SJSA1 (cell line): ENCODE results near the gene RARRES1. TPM values are rescaled to one million over a fixed set of nuclear protein-coding genes. Genes with fewer than 3 reads are reported as not detected.
A peak's percentile ranks its signal among the peaks of the same experiment; 100 is the strongest.

ENCODE experiments used
- DNase-seq, 2 experiments: peaks; one replicate each; pipeline ENCODE4 v3.0.0-alpha.2; 2015 to 2020; ENCODE audit warnings: low spot score in 2 of 2, low read depth in 1 of 2
- H3K27ac ChIP-seq: fragments of 250-450 bp; sonication (Bioruptor Pico); 2 replicates; pipeline ENCODE4 v1.5.1; 2020; ENCODE audit warnings: mild to moderate bottlenecking, moderate library complexity
- H3K27me3 ChIP-seq: fragments of 250-450 bp; sonication (Bioruptor Pico); replicated peaks from 2 replicates; pipeline ENCODE4 v1.5.1; 2020; ENCODE audit warnings: mild to moderate bottlenecking, moderate library complexity
- H3K36me3 ChIP-seq: fragments of 250-450 bp; sonication (Bioruptor Pico); 2 replicates; pipeline ENCODE4 v1.5.1; 2020; ENCODE audit warnings: mild to moderate bottlenecking
- H3K4me1 ChIP-seq: fragments of 250-450 bp; sonication (Bioruptor Pico); replicated peaks from 2 replicates; pipeline ENCODE4 v1.6.1; 2021; ENCODE audit warnings: mild to moderate bottlenecking
- H3K4me3 ChIP-seq: fragments of 250-450 bp; sonication (Bioruptor Pico); 2 replicates; pipeline ENCODE4 v1.5.1; 2020; ENCODE audit warnings: mild to moderate bottlenecking
- H3K9me3 ChIP-seq: fragments of 250-450 bp; sonication (Bioruptor Pico); replicated peaks from 2 replicates; pipeline ENCODE4 v1.5.1; 2020; ENCODE audit warnings: mild to moderate bottlenecking
- total RNA-seq: library from RNA; depleted of rRNA; stranded (reverse); fragments of >200 nt; shearing (Covaris generic); gene quantifications from 2 replicates; pipeline ENCODE4 v1.2.3, GENCODE V29; 2014

The RARRES1 gene
- total RNA-seq, 1 experiment from 2014 or later = 4.9 TPM

DNA sequence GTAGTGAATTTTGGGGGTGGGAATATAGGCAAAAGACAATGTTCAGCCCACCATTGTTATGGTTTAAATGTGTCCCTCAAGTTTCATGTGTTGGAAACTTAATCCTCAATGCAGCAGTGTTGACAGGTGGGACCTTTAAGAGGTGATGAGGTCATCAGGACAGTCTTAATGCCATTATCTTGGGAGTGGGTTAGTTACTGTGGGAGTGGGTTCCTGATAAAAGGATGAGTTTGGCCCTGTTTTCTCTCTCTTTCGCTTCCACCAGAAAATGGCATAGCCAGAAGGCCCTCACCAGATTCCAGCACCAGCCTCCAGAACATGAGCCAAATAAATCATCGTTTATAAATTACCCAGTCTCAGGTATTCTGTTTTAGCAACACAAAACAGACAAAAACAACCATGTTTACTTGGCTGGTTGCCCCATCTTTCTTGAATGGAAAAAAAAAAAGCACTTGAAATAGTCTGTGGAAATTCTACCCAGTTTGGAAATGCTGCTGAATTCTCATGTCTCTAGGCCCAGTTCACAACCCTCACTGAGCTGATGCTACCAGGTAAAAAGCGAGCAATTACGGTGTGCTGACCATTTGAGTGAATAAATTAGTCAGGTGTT, 38.6 kb upstream of the RARRES1 start:
- DNase-seq = no peak

GRCh38 chr3:158769952-158770740, 37.9 kb upstream of the RARRES1 start:
- Histone ChIP-seq H3K36me3 (no peaks in the 10 kb centered on the region), H3K9me3 (no peaks in the 10 kb centered on the region), H3K27me3 (no peaks in the 10 kb centered on the region), H3K4me3 (no peak overlapping the region), H3K4me1 (peaks cover 29% of the 10 kb centered on the region), H3K27ac (peak overlapping the region; percentile 90)
- DNase-seq = peak; percentile 68

More for the DNA sequence above, 38.6 kb upstream of the RARRES1 start:
- Histone ChIP-seq H3K9me3 (no peaks in the 10 kb centered on the region), H3K36me3 (no peaks in the 10 kb centered on the region), H3K27me3 (no peaks in the 10 kb centered on the region), H3K4me3 (no peak overlapping the region), H3K27ac (peak overlapping the region; percentile 90), H3K4me1 (peaks cover 32% of the 10 kb centered on the region)

GRCh38 chr3:158769549-158769948, 37.3 kb upstream of the RARRES1 start:
- DNase-seq = no peak
- peak overlapping the region; percentile 90 for H3K27ac ChIP-seq

GRCh38 chr3:158768881-158769543, 36.8 kb upstream of the RARRES1 start:
- H3K4me3 ChIP-seq = no peak overlapping the region

More at GRCh38 chr3:158769549-158769948, 37.3 kb upstream of the RARRES1 start:
- Histone ChIP-seq H3K36me3 (no peaks in the 10 kb centered on the region), H3K9me3 (no peaks in the 10 kb centered on the region), H3K27me3 (no peaks in the 10 kb centered on the region), H3K4me1 (peaks cover 29% of the 10 kb centered on the region), H3K4me3 (no peak overlapping the region)

GRCh38 chr3:158768361-158768787, 36.1 kb upstream of the RARRES1 start:
- H3K27ac ChIP-seq = peak overlapping the region; percentile 90
- no peaks in the 10 kb centered on the region for H3K27me3 ChIP-seq
- peak; percentile 42 to 53 for DNase-seq
- no peak overlapping the region for H3K4me3 ChIP-seq
- H3K9me3 ChIP-seq = no peaks in the 10 kb centered on the region
- H3K4me1 ChIP-seq = peaks cover 29% of the 10 kb centered on the region
- no peaks in the 10 kb centered on the region for H3K36me3 ChIP-seq

More at GRCh38 chr3:158768881-158769543, 36.8 kb upstream of the RARRES1 start:
- DNase-seq = peak; percentile 59 to 82
- H3K36me3 ChIP-seq = no peaks in the 10 kb centered on the region
- peak overlapping the region; percentile 90 for H3K27ac ChIP-seq
- no peaks in the 10 kb centered on the region for H3K9me3 ChIP-seq
- H3K4me1 ChIP-seq = peaks cover 29% of the 10 kb centered on the region
- no peaks in the 10 kb centered on the region for H3K27me3 ChIP-seq

DNA sequence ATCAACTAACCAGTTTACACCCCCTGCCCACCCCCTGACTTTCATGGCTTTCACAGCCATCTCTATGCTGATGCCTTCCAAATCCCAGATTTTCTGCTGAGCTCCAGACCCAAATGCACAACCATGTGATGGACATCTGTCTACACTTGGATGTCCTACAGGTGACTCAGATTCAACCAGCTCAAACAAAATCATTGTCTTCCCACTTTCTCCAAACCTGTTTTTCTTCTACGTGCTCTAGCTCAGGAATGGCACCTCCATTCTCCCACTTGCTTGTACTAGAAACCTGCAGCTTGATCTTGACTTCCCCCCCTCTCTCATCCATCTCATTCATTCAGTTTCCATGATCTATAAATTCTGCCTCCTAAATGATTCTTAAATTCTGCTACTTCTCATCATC, 34.1 kb upstream of the RARRES1 start:
- Histone ChIP-seq H3K4me1 (peaks cover 29% of the 10 kb centered on the region), H3K36me3 (no peaks in the 10 kb centered on the region), H3K4me3 (no peak overlapping the region), H3K27ac (no peak overlapping the region), H3K9me3 (no peaks in the 10 kb centered on the region), H3K27me3 (no peaks in the 10 kb centered on the region)
- DNase-seq = no peak

GRCh38 chr3:158765518-158766205, 33.4 kb upstream of the RARRES1 start:
- Histone ChIP-seq H3K4me1 (peaks cover 27% of the 10 kb centered on the region), H3K27me3 (no peaks in the 10 kb centered on the region), H3K27ac (no peak overlapping the region), H3K36me3 (no peaks in the 10 kb centered on the region), H3K9me3 (no peaks in the 10 kb centered on the region), H3K4me3 (no peak overlapping the region)
- DNase-seq = no peak

GRCh38 chr3:158763421-158763820, 31.2 kb upstream of the RARRES1 start:
- Histone ChIP-seq H3K4me3 (no peak overlapping the region), H3K27me3 (no peaks in the 10 kb centered on the region), H3K27ac (no peak overlapping the region), H3K36me3 (no peaks in the 10 kb centered on the region), H3K4me1 (peaks cover 7% of the 10 kb centered on the region), H3K9me3 (no peaks in the 10 kb centered on the region)
- no peak for DNase-seq

- no peaks in the 10 kb centered on the region for H3K9me3 ChIP-seq
- no peak overlapping the region for H3K27ac ChIP-seq
- H3K4me1 ChIP-seq = peaks cover under 1% of the 10 kb centered on the region
- no peaks in the 10 kb centered on the region for H3K27me3 ChIP-seq
- no peak for DNase-seq
- no peak overlapping the region for H3K4me3 ChIP-seq
- no peaks in the 10 kb centered on the region for H3K36me3 ChIP-seq
Measured at GRCh38 chr3:158762701-158763100, 30.4 kb upstream of the RARRES1 start.

GRCh38 chr3:158761350-158761749, 29.1 kb upstream of the RARRES1 start:
- H3K27ac ChIP-seq = no peak overlapping the region
- no peaks in the 10 kb centered on the region for H3K9me3 ChIP-seq
- no peak overlapping the region for H3K4me3 ChIP-seq
- H3K27me3 ChIP-seq = no peaks in the 10 kb centered on the region
- H3K4me1 ChIP-seq = no peaks in the 10 kb centered on the region
- no peaks in the 10 kb centered on the region for H3K36me3 ChIP-seq
- no peak for DNase-seq

- no peaks in the 10 kb centered on the region for H3K4me1 ChIP-seq
- H3K9me3 ChIP-seq = no peaks in the 10 kb centered on the region; the same call in 1 of the 2 replicates
- no peak overlapping the region for H3K4me3 ChIP-seq
- no peak overlapping the region for H3K27ac ChIP-seq
- no peaks in the 10 kb centered on the region for H3K36me3 ChIP-seq
- no peak for DNase-seq
- no peaks in the 10 kb centered on the region for H3K27me3 ChIP-seq
Measured at GRCh38 chr3:158755421-158755820, 23.2 kb upstream of the RARRES1 start.

- Histone ChIP-seq H3K36me3 (no peaks in the 10 kb centered on the region), H3K27ac (no peak overlapping the region), H3K27me3 (no peaks in the 10 kb centered on the region), H3K4me1 (no peaks in the 10 kb centered on the region; the same call in 1 of the 2 replicates), H3K9me3 (no peaks in the 10 kb centered on the region; the same call in 1 of the 2 replicates), H3K4me3 (no peak overlapping the region)
- DNase-seq = no peak
Measured at GRCh38 chr3:158753854-158754253, 21.6 kb upstream of the RARRES1 start.

DNA sequence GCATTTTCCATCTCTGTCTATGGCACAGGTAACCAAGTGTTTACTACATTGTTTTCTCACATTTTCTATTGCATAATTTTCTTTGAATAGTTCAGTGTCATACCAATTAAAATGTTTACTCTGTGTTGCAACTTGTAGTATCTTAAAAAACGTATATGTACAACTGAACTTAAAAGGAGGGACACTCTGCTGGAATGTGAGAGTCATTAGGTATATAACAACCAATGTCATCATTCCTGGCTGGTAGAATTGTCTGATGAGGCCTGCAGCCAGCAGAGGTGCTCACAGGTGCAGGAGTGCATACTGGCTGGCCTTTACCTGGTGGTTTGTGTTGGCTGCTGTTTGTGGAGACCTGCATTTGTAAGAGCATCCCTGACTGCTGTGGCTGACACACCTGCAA, 19.1 kb upstream of the RARRES1 start:
- no peaks in the 10 kb centered on the region for H3K36me3 ChIP-seq
- H3K4me3 ChIP-seq = no peak overlapping the region
- no peak for DNase-seq
- peaks cover 22% of the 10 kb centered on the region for H3K4me1 ChIP-seq
- no peak overlapping the region for H3K27ac ChIP-seq
- H3K9me3 ChIP-seq = no peaks in the 10 kb centered on the region; the same call in 1 of the 2 replicates
- H3K27me3 ChIP-seq = no peaks in the 10 kb centered on the region
